Neuron (in vitro differentiated cells): Measurements from ENCODE around the gene SNRNP48.

ENCODE experiments used
- H2AFZ ChIP-seq: one replicate; pipeline ENCODE4 v1.6.1; 2013; ENCODE audit warnings: low read depth, mild to moderate bottlenecking, inconsistent platforms, low read length, moderate library complexity
- H3K27me3 ChIP-seq: one replicate; pipeline ENCODE4 v1.6.1; 2013; ENCODE audit warnings: low read length; ENCODE audit not compliant: insufficient read depth
- H3K36me3 ChIP-seq: one replicate; pipeline ENCODE4 v1.6.1; 2013; ENCODE audit warnings: low read length; ENCODE audit not compliant: insufficient read depth
- H3K4me1 ChIP-seq: one replicate; pipeline ENCODE4 v1.6.1; 2013; ENCODE audit warnings: low read length; ENCODE audit not compliant: insufficient read depth
- H3K4me3 ChIP-seq: 2 replicates; pipeline ENCODE4 v1.5.1; 2013; ENCODE audit warnings: mild to moderate bottlenecking, low read length, moderate library complexity
- H3K9me3 ChIP-seq: one replicate; pipeline ENCODE4 v1.6.1; 2013; ENCODE audit warnings: low read length

Gene SNRNP48

DNA sequence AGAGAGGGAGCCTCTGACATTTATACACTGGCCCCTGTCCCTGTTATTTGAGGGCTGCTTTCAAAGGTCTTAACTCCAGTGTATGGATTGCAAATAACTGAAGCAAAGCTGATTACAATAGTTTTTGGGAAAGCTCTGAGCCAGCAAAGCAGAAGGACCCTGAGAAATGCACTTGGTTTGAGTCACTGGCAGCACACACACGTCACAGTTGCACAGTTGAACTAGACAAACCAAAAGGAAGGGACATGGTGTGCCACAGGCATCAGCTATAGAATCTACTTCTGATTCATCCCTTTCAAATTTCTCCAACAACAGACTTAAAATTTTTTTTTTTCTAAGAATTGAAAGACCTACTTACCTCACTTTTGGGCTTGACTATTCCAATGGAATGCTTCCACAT lies 56.4 kb downstream of the SNRNP48 start:
- no peaks in the 10 kb centered on the region for H3K36me3 ChIP-seq
- H3K9me3 ChIP-seq: no peaks in the 10 kb centered on the region
- no peak overlapping the region for H3K4me3 ChIP-seq
- H2AFZ ChIP-seq: no peak overlapping the region
- H3K27me3 ChIP-seq: peaks cover 11% of the 10 kb centered on the region
- H3K4me1 ChIP-seq: no peaks in the 10 kb centered on the region

DNA sequence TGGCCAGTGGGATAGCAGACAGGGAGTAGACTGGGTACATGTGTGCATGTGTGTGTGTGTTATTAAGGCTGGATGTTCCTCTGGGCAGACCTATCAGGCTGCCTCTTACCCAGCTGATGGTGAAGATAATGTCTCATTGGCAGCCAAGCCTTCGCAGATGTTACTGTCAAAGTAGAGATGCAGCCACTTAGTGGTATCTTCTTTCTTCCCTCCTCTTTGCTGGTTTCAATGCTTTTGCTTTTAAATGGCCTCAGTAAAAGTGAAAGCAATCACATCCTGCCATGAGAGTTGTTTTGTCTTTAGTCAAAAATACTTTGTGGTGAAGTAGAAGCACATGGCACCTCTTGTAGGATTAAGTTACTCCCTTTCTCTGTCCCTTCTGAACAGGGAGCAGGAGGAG lies 57.5 kb downstream of the SNRNP48 start:
- Histone ChIP-seq H3K4me1 (no peaks in the 10 kb centered on the region), H3K36me3 (no peaks in the 10 kb centered on the region), H3K27me3 (peaks cover 11% of the 10 kb centered on the region), H3K4me3 (no peak overlapping the region), H2AFZ (no peak overlapping the region), H3K9me3 (no peaks in the 10 kb centered on the region)

DNA sequence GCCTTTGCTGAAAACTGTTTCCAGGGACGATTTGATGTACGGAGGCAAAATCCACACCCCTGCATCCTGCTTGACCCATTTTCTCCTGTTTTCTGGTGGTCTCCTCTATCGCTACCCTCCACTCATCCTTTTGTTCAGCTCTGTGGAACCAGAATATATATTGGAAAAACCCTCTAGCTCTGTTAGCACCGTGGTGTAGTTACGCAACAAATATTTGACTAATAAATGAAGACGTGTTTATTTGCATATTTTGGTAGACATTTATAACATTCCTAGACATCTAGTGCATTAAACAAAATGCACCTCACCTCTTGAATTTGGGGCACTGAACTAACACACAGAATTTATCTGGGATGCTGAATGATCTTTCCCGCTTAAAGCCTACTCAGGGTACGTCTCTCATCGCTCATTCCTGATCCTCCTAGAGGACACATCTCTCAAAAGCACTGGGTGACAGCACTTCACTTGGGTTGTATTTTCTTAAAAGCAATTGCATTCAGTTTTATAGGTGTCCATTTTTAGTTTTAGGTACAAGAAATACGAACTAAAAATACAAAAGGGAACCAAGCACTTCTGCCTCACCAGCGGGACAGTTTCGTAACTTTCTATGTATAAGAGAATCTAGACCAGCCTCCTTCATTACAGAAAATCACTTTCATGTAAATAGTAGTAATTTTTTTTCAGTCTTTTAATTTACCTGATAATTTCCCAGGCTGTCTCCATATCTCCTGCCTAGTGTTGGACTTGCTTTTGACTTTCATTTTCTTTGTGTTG lies 59.2 kb downstream of the SNRNP48 start:
- H3K36me3 ChIP-seq: no peaks in the 10 kb centered on the region

DNA sequence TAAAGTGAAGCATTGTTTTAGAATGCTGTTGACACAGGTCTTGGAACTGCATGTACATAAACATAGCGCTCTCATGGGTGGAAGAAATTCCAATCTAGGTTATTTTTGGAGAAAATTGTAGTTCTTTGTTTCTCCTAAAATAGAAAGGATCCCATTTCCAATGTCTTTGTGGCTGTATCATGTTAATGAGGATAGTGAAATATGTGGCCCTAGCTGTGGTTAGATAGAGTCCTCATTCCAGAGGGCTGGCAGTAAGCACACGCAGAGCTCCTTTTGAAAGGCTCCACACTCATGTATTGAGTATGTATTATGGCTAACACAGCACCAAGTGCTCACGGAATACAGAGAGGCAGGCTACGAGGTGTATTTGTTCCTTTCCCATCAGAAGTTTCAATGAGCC lies 60.9 kb downstream of the SNRNP48 start:
- H2AFZ ChIP-seq: no peak overlapping the region
- H3K36me3 ChIP-seq: no peaks in the 10 kb centered on the region
- no peaks in the 10 kb centered on the region for H3K9me3 ChIP-seq
- no peak overlapping the region for H3K4me3 ChIP-seq
- peaks cover 8% of the 10 kb centered on the region for H3K27me3 ChIP-seq
- H3K4me1 ChIP-seq: no peaks in the 10 kb centered on the region

More for the DNA sequence above, 59.2 kb downstream of the SNRNP48 start:
- no peak overlapping the region for H3K4me3 ChIP-seq
- peaks cover 11% of the 10 kb centered on the region for H3K27me3 ChIP-seq
- no peaks in the 10 kb centered on the region for H3K9me3 ChIP-seq
- H3K4me1 ChIP-seq: no peaks in the 10 kb centered on the region
- H2AFZ ChIP-seq: no peak overlapping the region

DNA sequence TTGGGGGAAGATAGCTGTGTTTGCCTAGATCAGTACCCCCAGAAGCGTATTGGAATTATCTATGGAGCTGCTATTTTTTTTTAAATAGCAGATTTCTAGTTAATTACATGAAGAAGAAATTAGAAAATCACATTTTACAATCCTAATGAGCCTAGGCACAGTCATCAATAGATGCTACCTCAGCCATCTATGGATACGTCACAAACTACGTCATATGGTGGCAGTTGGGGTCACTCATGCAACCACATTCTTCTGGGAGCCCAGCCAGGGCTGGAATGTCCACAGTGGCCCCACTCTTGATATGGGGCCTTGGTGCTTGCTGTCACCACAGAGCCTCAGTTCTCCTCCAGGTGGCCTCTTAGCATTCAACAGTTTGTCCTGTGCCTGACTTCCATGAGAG lies 63.0 kb downstream of the SNRNP48 start:
- H2AFZ ChIP-seq: no peak overlapping the region
- no peak overlapping the region for H3K4me3 ChIP-seq
- H3K4me1 ChIP-seq: no peaks in the 10 kb centered on the region
- no peaks in the 10 kb centered on the region for H3K36me3 ChIP-seq
- peaks cover 8% of the 10 kb centered on the region for H3K27me3 ChIP-seq
- no peaks in the 10 kb centered on the region for H3K9me3 ChIP-seq

DNA sequence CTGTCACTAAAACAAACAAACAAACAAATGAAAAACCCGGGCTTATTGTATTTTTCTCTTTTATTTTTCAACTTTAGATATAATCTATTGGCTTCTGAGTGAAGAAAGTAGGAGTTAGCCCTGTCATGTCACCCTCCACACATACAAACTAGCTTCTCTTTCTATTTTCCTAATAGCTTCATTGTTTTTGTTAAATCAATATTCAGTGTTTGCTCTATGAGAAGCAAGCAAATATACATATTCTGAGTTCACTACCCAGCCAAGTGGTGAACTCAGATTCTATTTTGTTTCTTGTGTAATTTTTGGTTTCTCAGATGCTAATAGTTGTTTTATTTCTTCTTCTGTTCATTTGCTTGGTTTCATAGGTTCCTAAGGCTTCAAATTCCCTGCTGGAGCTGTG lies 66.4 kb downstream of the SNRNP48 start:
- H2AFZ ChIP-seq: no peak overlapping the region
- H3K4me3 ChIP-seq: no peak overlapping the region
- H3K9me3 ChIP-seq: no peaks in the 10 kb centered on the region
- no peaks in the 10 kb centered on the region for H3K27me3 ChIP-seq
- no peaks in the 10 kb centered on the region for H3K36me3 ChIP-seq
- H3K4me1 ChIP-seq: no peaks in the 10 kb centered on the region

DNA sequence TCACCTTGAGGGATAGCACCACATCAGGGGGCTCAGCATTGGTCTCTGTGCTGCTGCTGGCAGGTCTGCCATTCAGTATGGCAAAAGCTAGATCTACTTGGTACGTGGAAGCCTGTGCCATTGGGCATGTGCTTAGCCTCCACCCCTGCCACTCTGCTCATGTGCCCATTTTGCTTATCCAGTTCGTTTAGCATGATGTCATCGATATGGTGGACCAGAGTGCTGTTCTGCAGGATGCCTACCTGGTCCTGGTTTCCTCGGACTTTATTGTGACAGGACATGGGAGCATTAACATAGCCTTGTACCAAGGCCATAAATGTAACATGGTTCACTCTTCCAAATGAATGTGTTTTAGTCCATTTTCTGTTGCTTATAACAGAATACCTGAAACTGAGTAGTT lies 68.5 kb downstream of the SNRNP48 start:
- H3K4me1 ChIP-seq: no peaks in the 10 kb centered on the region
- H3K4me3 ChIP-seq: no peak overlapping the region
- no peaks in the 10 kb centered on the region for H3K27me3 ChIP-seq
- H2AFZ ChIP-seq: no peak overlapping the region
- no peaks in the 10 kb centered on the region for H3K36me3 ChIP-seq
- no peaks in the 10 kb centered on the region for H3K9me3 ChIP-seq

DNA sequence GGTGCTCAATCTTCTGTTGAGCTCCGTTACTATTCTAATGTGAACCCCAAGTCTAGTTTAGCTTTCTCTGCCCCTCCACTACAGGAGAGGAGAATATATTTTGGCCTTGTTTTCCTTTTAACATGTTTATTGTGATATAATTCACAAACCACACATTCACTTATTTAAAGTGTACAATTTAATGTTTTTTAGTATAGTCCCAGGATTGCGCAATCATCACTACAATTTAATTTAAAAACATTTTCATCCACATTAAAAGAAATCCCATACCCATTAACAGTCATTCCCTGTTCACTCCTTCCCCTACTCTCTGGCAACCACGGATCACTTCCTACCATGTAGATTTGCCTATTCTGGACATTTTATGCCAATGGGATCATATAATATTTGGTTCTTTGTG lies 71.4 kb downstream of the SNRNP48 start:
- Histone ChIP-seq H3K36me3 (no peaks in the 10 kb centered on the region), H3K4me3 (no peak overlapping the region), H3K27me3 (no peaks in the 10 kb centered on the region), H2AFZ (no peak overlapping the region), H3K4me1 (no peaks in the 10 kb centered on the region), H3K9me3 (no peaks in the 10 kb centered on the region)
